Heart right ventricle (tissue), 16 donors: ENCODE measurements around the gene NAALADL2. TPM values are rescaled to one million over a fixed set of nuclear protein-coding genes. Genes with fewer than 3 reads are reported as not detected.

ENCODE experiments used
- ATAC-seq, 8 donors: fragments of 200-7000 bp; cut with Tn5 transposase; one replicate each; pipeline ENCODE4 v1.9.1; 2020; ENCODE audit warnings: mild to moderate bottlenecking in 8 of 8, moderate library complexity in 8 of 8, moderate number of reproducible peaks in 1 of 8
- DNase-seq, 2 donors: peaks; one replicate each; pipeline ENCODE4 v3.0.0-alpha.2; 2020
- H3K27ac ChIP-seq, 10 donors: fragments of 200-600 bp; sonication (generic) in 2 of 10; one replicate each; pipeline versions ENCODE4 v1.5.0 to v1.8.0; 2020 to 2022; ENCODE audit warnings: mild to moderate bottlenecking in 3 of 10
- H3K27me3 ChIP-seq, 7 donors: fragments of 200-600 bp; one replicate each; pipeline ENCODE4 v1.8.0; 2021 to 2022; ENCODE audit warnings: mild to moderate bottlenecking in 2 of 7
- H3K36me3 ChIP-seq, 9 donors: fragments of 200-600 bp; sonication (generic) in 1 of 9; one replicate each; pipeline versions ENCODE4 v1.5.0 to v1.8.0; 2020 to 2022; ENCODE audit warnings: mild to moderate bottlenecking in 2 of 9
- H3K4me1 ChIP-seq, 9 donors: fragments of 200-600 bp; sonication (generic) in 1 of 9; one replicate each; pipeline versions ENCODE4 v1.5.0 to v1.8.0; 2020 to 2022; ENCODE audit warnings: mild to moderate bottlenecking in 4 of 9
- H3K4me3 ChIP-seq, 10 donors: fragments of 200-600 bp; sonication (generic) in 2 of 10; one replicate each; pipeline versions ENCODE4 v1.5.0 to v1.8.0; 2020 to 2022; ENCODE audit warnings: mild to moderate bottlenecking in 7 of 10, moderate library complexity in 2 of 10
- H3K9me3 ChIP-seq, 11 donors: fragments of 200-600 bp in 10 of 11; sonication (generic) in 2 of 11; one replicate each; pipeline versions ENCODE4 v1.5.0 to v1.8.0; 2013 to 2022; ENCODE audit warnings: mild to moderate bottlenecking in 2 of 11, control low read depth in 1 of 11, moderate library complexity in 1 of 11
- CTCF ChIP-seq, 9 donors: fragments of 200-600 bp; sonication (generic) in 2 of 9; IDR thresholded peaks; one replicate each; pipeline versions ENCODE4 v1.5.0 to v1.8.0; 2021 to 2022; ENCODE audit warnings: antibody characterized with exemption in 9 of 9, mild to moderate bottlenecking in 5 of 9, moderate library complexity in 1 of 9
- WGBS, 2 donors: extraction: QIAGEN DNeasy Blood & Tissue Kit; methylation state at CpG; one replicate each; pipeline ENCODE4 v1.1.7; 2013; ENCODE audit warnings: inconsistent platforms in 1 of 2; 5-methylcytosine and 5-hydroxymethylcytosine counted together
- intact Hi-C, 10 donors: fragments of 100-400 bp; cut with DNase I; formaldehyde crosslinking; loops; one replicate each; pipeline versions ENCODE4 v1.11.1 to v1.14.2; 2022
- polyA plus RNA-seq, 2 donors: library from polyadenylated mRNA; stranded (reverse); fragments of 200-250 nt; gene quantifications; one replicate each; pipeline ENCODE4 v1.2.3, GENCODE V29; 2013
- total RNA-seq, 10 donors: library from RNA; stranded (reverse); fragmentation: NEBNext Ultra II Directional in 3 of 10; extraction: Animal tissue kit (Norgen Biotek cat#: 25700) in 3 of 10; gene quantifications; one replicate each; pipeline versions ENCODE4 v1.2.1 to v1.2.4, GENCODE V29; 2021 to 2023
- donor health status: Arrhythmogenic right ventricular cardiomyopathy.
- donor health status: ischemic (EF 13 %, LVEDD 7.1; RV severe dilation, severe dysfunction).
- donor health status: healthy with polysubstance abuse.
- donor health status: DM: no; HTN: yes; CAD: no.
- donor health status: DM: no; HTN: no; CAD: no.
- donor health status: ischemic (EF 25% LVEDD 6.9; RV normal size, moderate dysfunction).
- donor health status: ischemic (EF 25% LVEDD 5.7; RV mildly dilated, moderate dysfunction).
- donor health status: healthy.
- donor health status: DM: yes; HTN: yes; CAD: no.
- donor health status: Ischemic cardiomyopathy.
- donor health status: ischemic (EF 35%, LVEDD 5.7; RV mildly dilated, moderate dysfunction).
- donor health status: nonischemic (EF 11% LVEDD 7.7; RV severe dilation, severe dysfunction).
- donor health status: DM: yes; HTN: yes; CAD: no.
- donor health status: PGD.
- donor health status: ischemic (EF 29% LVEDD 5.4; RV normal size, mild dysfunction).
- donor health status: nonischemic (EF 23%, LVEDD 6.1; RV moderate dilation, normal function).

NAALADL2 gene
- total and polyA plus RNA-seq, 12 donors: 0.36 to 11.9 (median 5.2) TPM

GRCh38 chr3:175404027-175404426 is 544.9 kb downstream of the NAALADL2 start:
- intact Hi-C loops: no loop called here
- no peaks in the 10 kb centered on the region for H3K4me1 ChIP-seq
- DNase-seq (no peak), ATAC-seq (peak in 2 of 8 donors; percentile 25 to 85)
- no peaks in the 10 kb centered on the region for H3K9me3 ChIP-seq
- no peaks in the 10 kb centered on the region for H3K27me3 ChIP-seq
- WGBS, 2 donors: 79 to 83% methylated on average over 1 of the region's 1 CpG
- no peaks in the 10 kb centered on the region for H3K36me3 ChIP-seq
- no peak for TF ChIP-seq CTCF (IDR thresholded peaks at IDR 0.05)
- no peak overlapping the region for H3K4me3 ChIP-seq
- H3K27ac ChIP-seq: no peak overlapping the region

- TF ChIP-seq CTCF (IDR thresholded peaks at IDR 0.05): no peak
- no peaks in the 10 kb centered on the region for H3K36me3 ChIP-seq
- no peaks in the 10 kb centered on the region for H3K4me1 ChIP-seq
- no peaks in the 10 kb centered on the region for H3K9me3 ChIP-seq
- H3K27ac ChIP-seq: no peak overlapping the region
- H3K4me3 ChIP-seq: no peak overlapping the region
- DNase-seq (no peak), ATAC-seq (no peak)
- 89 to 95% methylated on average over 1 of the region's 1 CpG for WGBS, 2 donors
- intact Hi-C loops: no loop called here
- H3K27me3 ChIP-seq: no peaks in the 10 kb centered on the region
Measured at GRCh38 chr3:175404621-175405020, 545.5 kb downstream of the NAALADL2 start.

- WGBS, 2 donors: 56 to 74% methylated on average over 1 of the region's 1 CpG
- Histone ChIP-seq H3K4me1 (no peaks in the 10 kb centered on the region), H3K36me3 (no peaks in the 10 kb centered on the region), H3K27ac (no peak overlapping the region), H3K27me3 (no peaks in the 10 kb centered on the region), H3K4me3 (no peak overlapping the region), H3K9me3 (peaks cover 0 to 4% (median 0%) of the 10 kb centered on the region in 11 donors)
- no peak for TF ChIP-seq CTCF (IDR thresholded peaks at IDR 0.05)
- DNase-seq (no peak), ATAC-seq (no peak)
- intact Hi-C loops: no loop called here
Measured at GRCh38 chr3:175410251-175410650, 551.1 kb downstream of the NAALADL2 start.

- TF ChIP-seq CTCF (IDR thresholded peaks at IDR 0.05): no peak
- ATAC-seq: no peak
Measured at GRCh38 chr3:175411405-175411804, 552.3 kb downstream of the NAALADL2 start.

More at GRCh38 chr3:175411405-175411804, 552.3 kb downstream of the NAALADL2 start:
- no peak overlapping the region for H3K4me3 ChIP-seq
- no peak overlapping the region for H3K27ac ChIP-seq
- H3K9me3 ChIP-seq: peaks cover 0 to 4% (median 0%) of the 10 kb centered on the region in 11 donors
- H3K36me3 ChIP-seq: no peaks in the 10 kb centered on the region
- DNase-seq: no peak
- no peaks in the 10 kb centered on the region for H3K27me3 ChIP-seq
- WGBS, 2 donors: 86 to 92% methylated on average over 4 of the region's 4 CpGs
- intact Hi-C loops: no loop called here
- H3K4me1 ChIP-seq: no peaks in the 10 kb centered on the region
